Fibroblast of gingiva (primary cell): ENCODE results near the gene TBC1D8.

ENCODE experiments used
- DNase-seq: peaks from one replicate; pipeline ENCODE4 v3.0.0-alpha.2; 2011; ENCODE audit warnings: low read depth

Gene TBC1D8

GRCh38 chr2:100976645-100977391 is 174.4 kb downstream of the TBC1D8 start:
- DNase-seq, result no peak

- DNase-seq, result no peak
These were observed 175.1 kb downstream of the TBC1D8 start for GRCh38 chr2:100976061-100976460.

- no peak for DNase-seq
These were observed 175.7 kb downstream of the TBC1D8 start for GRCh38 chr2:100975521-100975785.

- DNase-seq, result no peak
These were observed 176.3 kb downstream of the TBC1D8 start for GRCh38 chr2:100974712-100975520.

- no peak for DNase-seq
These were observed 178.7 kb downstream of the TBC1D8 start for GRCh38 chr2:100972452-100972851.

GRCh38 chr2:100971221-100971620 is 180.0 kb downstream of the TBC1D8 start:
- DNase-seq, result no peak

- DNase-seq, result no peak
These were observed 181.2 kb downstream of the TBC1D8 start for GRCh38 chr2:100969998-100970397.

GRCh38 chr2:100968146-100969145 is 182.7 kb downstream of the TBC1D8 start:
- DNase-seq, result no peak

GRCh38 chr2:100967716-100968115 is 183.5 kb downstream of the TBC1D8 start:
- DNase-seq, result no peak

GRCh38 chr2:100965596-100965995 is 185.6 kb downstream of the TBC1D8 start:
- DNase-seq, result no peak

- DNase-seq, result no peak
These were observed 186.5 kb downstream of the TBC1D8 start for GRCh38 chr2:100964681-100965169.

GRCh38 chr2:100964222-100964621 is 187.0 kb downstream of the TBC1D8 start:
- DNase-seq, result no peak

GRCh38 chr2:100963026-100963375 is 188.2 kb downstream of the TBC1D8 start:
- no peak for DNase-seq

GRCh38 chr2:100962366-100963025 is 188.7 kb downstream of the TBC1D8 start:
- no peak for DNase-seq

- DNase-seq, result no peak
These were observed 190.5 kb downstream of the TBC1D8 start for GRCh38 chr2:100960688-100961087.

GRCh38 chr2:100959225-100959880 is 191.8 kb downstream of the TBC1D8 start:
- no peak for DNase-seq

GRCh38 chr2:100957996-100958653 is 193.1 kb downstream of the TBC1D8 start:
- peak; percentile 97 for DNase-seq
